GM06990 (cell line): ENCODE results near the gene PPP6R2.

Experiments
- DNase-seq: peaks from one replicate; pipeline ENCODE4 v3.0.0-alpha.2; 2011; ENCODE audit not compliant: insufficient read length; ENCODE audit errors: extremely low read depth
- H3K27me3 ChIP-seq: replicated peaks from 2 replicates; pipeline ENCODE4 v1.6.0; 2011; ENCODE audit warnings: low read length; ENCODE audit not compliant: control insufficient read depth, insufficient read depth
- H3K36me3 ChIP-seq: 2 replicates; pipeline ENCODE4 v1.5.1; 2011; ENCODE audit warnings: low read length; ENCODE audit not compliant: control insufficient read depth, insufficient read depth
- H3K4me3 ChIP-seq: replicated peaks from 2 replicates; pipeline ENCODE4 v1.5.1; 2011; ENCODE audit warnings: low read depth, mild to moderate bottlenecking, control low read depth, low read length
- CTCF ChIP-seq: IDR thresholded peaks from 2 replicates; pipeline ENCODE4 v1.5.1; 2011; ENCODE audit warnings: low read length, control low read depth, mild to moderate bottlenecking, inconsistent platforms; ENCODE audit not compliant: insufficient read depth, poor library complexity, severe bottlenecking

The PPP6R2 gene

DNA sequence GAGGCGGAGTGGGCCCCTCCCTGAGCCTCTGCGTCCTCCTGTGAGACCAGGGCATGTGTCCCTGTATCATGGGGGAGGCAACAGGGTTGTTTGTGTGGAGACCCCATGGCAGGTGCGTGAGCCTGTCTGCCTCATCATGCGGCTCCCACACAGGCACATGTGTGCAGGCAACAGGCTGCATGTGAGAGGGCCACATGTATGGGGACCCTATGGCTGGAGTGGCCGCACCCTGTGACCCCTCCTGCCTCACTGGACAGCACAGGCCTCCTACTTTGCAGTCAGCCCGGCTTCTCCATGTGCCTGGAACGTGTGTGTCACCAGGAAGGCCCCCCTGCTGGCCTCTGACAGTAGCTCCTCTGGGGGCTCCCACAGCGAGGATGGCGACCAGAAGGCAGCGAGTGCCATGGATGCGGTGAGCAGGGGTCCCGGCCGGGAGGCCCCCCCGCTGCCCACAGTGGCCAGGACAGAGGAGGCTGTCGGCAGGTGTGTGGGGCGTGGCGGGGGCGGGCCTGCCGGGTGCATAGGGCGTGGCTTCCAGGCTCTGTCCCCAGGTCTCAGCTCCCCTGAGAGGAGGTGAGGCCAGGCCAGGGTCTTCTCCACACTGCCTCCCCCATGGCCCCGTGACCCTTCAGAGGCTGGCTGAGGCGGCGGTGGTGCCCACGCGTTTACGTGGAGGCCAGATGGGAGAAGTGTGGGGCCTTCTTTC lies 97.6 kb downstream of the PPP6R2 start:
- peaks cover 49% of the 10 kb centered on the region for H3K36me3 ChIP-seq
- DNase-seq = peak; percentile 12
- TF ChIP-seq CTCF = no peak
- no peaks in the 10 kb centered on the region for H3K27me3 ChIP-seq
- no peak overlapping the region for H3K4me3 ChIP-seq

GRCh38 chr22:50441428-50441993 lies 98.4 kb downstream of the PPP6R2 start:
- peaks cover 49% of the 10 kb centered on the region for H3K36me3 ChIP-seq
- no peak for TF ChIP-seq CTCF
- no peaks in the 10 kb centered on the region for H3K27me3 ChIP-seq
- DNase-seq = peak; percentile 6
- no peak overlapping the region for H3K4me3 ChIP-seq

DNA sequence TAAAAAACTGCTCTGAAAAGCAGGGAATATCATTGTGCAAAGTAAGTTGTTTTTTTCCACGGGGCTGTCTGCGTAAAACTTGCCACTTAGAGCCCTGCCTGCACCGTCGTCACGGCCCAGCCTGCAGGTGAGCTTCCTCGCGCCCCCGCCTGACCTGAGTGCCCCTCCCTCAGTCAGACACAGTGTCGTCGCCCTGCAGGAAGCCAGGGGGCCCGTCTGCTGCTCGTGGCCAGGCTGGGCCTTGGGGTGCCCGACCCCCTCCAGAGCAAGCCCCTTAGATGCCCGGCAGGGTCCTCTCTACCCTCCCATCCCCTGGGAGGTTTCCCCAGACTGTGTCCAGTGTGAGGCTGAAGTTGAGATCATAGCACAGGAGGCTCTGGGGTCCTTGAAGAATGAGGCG lies 100.1 kb downstream of the PPP6R2 start:
- no peak for TF ChIP-seq CTCF
- Histone ChIP-seq H3K27me3 (no peaks in the 10 kb centered on the region), H3K36me3 (peaks cover 47% of the 10 kb centered on the region), H3K4me3 (no peak overlapping the region)
- no peak for DNase-seq

- peaks cover 42% of the 10 kb centered on the region for H3K36me3 ChIP-seq
- no peak overlapping the region for H3K4me3 ChIP-seq
- no peak for DNase-seq
- TF ChIP-seq CTCF = no peak
- H3K27me3 ChIP-seq = no peaks in the 10 kb centered on the region
These were observed 100.9 kb downstream of the PPP6R2 start for GRCh38 chr22:50443801-50444625.

DNA sequence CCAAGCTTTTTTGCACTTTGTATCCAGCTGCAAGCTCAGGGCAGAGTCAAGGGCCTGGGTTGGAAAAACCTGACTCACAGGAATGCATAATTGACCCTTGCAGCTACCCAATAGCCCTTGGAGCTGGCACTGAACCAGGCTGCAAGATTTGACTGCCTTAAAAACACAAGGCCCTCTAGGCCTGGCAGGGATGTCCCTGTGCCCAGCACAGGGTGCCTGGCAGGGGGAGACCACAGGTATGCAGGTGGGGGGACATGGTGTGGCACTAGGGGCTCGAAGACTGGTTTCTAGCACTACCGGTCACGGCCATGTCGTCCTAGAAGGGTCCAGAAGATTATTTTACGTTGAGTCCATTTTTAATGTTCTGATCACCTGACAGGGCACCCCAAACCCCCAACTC lies 101.5 kb downstream of the PPP6R2 start:
- Histone ChIP-seq H3K4me3 (no peak overlapping the region), H3K36me3 (peaks cover 41% of the 10 kb centered on the region), H3K27me3 (no peaks in the 10 kb centered on the region)
- TF ChIP-seq CTCF = no peak
- no peak for DNase-seq
